Suppressor macrophage treated with lipopolysaccharide for 1 hour (primary cell): ENCODE measurements around the gene TTC28.
"Not testable (repeated sequence)": the region's sequence is repeated elsewhere in the genome, so short reads cannot be mapped to it uniquely, and the experiment has no call there.

Experiments
- DNase-seq, 3 donors: peaks; one replicate each; pipeline ENCODE4 v3.0.0-alpha.2; 2020 to 2022

TTC28 gene

GRCh38 chr22:28553108-28553866 is 126.4 kb downstream of the TTC28 start:
- DNase-seq = not testable (repeated sequence)

GRCh38 chr22:28548406-28548805 is 131.2 kb downstream of the TTC28 start:
- DNase-seq = no peak

- no peak for DNase-seq
Measured at GRCh38 chr22:28547132-28547842, 132.4 kb downstream of the TTC28 start.

GRCh38 chr22:28544431-28544868 is 135.2 kb downstream of the TTC28 start:
- no peak for DNase-seq

- no peak for DNase-seq
Measured at GRCh38 chr22:28542980-28543621, 136.5 kb downstream of the TTC28 start.

- no peak for DNase-seq
Measured at GRCh38 chr22:28541137-28541536, 138.5 kb downstream of the TTC28 start.

GRCh38 chr22:28538922-28539321 is 140.7 kb downstream of the TTC28 start:
- no peak for DNase-seq

GRCh38 chr22:28530565-28530964 is 149.1 kb downstream of the TTC28 start:
- DNase-seq = not testable (repeated sequence)

GRCh38 chr22:28529144-28529543 is 150.5 kb downstream of the TTC28 start:
- not testable (repeated sequence) for DNase-seq

GRCh38 chr22:28521451-28521850 is 158.2 kb downstream of the TTC28 start:
- DNase-seq = no peak

GRCh38 chr22:28514321-28514821 is 165.3 kb downstream of the TTC28 start:
- DNase-seq = no peak

GRCh38 chr22:28512387-28512786 is 167.3 kb downstream of the TTC28 start:
- not testable (repeated sequence) for DNase-seq

GRCh38 chr22:28507896-28508295 is 171.7 kb downstream of the TTC28 start:
- DNase-seq = no peak

GRCh38 chr22:28506150-28506535 is 173.5 kb downstream of the TTC28 start:
- DNase-seq = no peak

GRCh38 chr22:28505416-28506149 is 174.1 kb downstream of the TTC28 start:
- no peak for DNase-seq

GRCh38 chr22:28500006-28500405 is 179.6 kb downstream of the TTC28 start:
- DNase-seq = no peak

- DNase-seq = no peak
Measured at GRCh38 chr22:28498044-28498443, 181.6 kb downstream of the TTC28 start.

GRCh38 chr22:28497188-28497587 is 182.5 kb downstream of the TTC28 start:
- no peak for DNase-seq

- not testable (repeated sequence) for DNase-seq
Measured at GRCh38 chr22:28491289-28491688, 188.4 kb downstream of the TTC28 start.

- no peak for DNase-seq
Measured at GRCh38 chr22:28488825-28489224, 190.8 kb downstream of the TTC28 start.

- DNase-seq = no peak
Measured at GRCh38 chr22:28484662-28485061, 195.0 kb downstream of the TTC28 start.

- no peak for DNase-seq
Measured at GRCh38 chr22:28481725-28482124, 197.9 kb downstream of the TTC28 start.
